ENCODE measurements around the gene CNST.

Gene CNST

DNA sequence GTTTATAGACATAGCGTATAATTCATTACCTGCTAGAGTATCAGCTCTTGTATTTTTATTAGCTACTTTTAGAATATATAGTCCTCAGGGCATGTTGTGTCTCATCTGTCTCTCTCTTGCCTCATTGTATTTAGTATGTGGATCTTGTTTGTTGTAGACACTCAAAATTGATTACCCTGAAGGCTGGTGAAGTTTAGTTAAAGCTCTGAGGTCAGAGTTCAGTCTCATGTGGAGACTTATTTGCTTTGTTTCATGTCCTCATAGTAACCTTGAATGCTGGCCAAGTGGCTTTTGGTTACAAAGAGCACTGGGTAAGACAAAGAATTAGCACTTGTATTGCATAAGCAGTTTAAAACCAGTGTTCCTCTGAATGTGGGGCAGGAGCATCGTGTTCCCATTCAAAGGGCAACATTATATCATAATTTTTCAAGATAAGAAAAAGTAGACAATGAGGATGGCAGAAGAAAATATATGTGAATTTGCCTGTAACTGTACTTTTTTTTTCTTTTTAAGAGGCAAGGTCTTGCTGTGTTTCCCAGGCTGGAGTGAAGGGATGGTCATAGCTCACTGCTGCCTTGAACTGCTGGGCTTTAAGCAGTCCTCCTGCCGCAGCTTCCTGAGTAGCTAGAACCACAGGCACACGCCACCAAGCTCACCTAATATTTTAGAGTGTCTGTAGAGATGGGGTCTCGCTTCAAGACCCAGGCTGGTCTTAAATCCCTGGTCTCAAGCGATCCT lies 17.4 kb downstream of the CNST start:
- Histone ChIP-seq H2AFZ (ENCODE audit: low read depth, low read length, severe bottlenecking) (no peak overlapping the region), H3K27ac (ENCODE audit: low read depth, low read length) (no peak overlapping the region), H3K79me2 (ENCODE audit: insufficient read depth, low read length) (peaks cover 84% of the 10 kb centered on the region), H4K20me1 (ENCODE audit: low read depth, low read length) (peaks cover 3% of the 10 kb centered on the region; the same call in 1 of the 2 replicates), H3K4me2 (ENCODE audit: low read depth, low read length, poor library complexity, severe bottlenecking) (no peak overlapping the region), H3K27me3 (ENCODE audit: low read length) (no peaks in the 10 kb centered on the region), H3K9me3 (ENCODE audit: insufficient read depth, low read length) (no peaks in the 10 kb centered on the region), H3K9ac (ENCODE audit: low read length) (no peak overlapping the region), H3F3A (ENCODE audit: insufficient read depth) (peaks cover 8% of the 10 kb centered on the region; the same call in 1 of the 2 replicates), H3K36me3 (ENCODE audit: low read length) (0 out of 2 replicates have a peak, but pooled peaks cover 3% of the 10 kb centered on the region), H3K9me2 (replicated peaks; ENCODE audit: insufficient read depth, low read length) (no peaks in the 10 kb centered on the region), H3K4me3 (ENCODE audit: insufficient read depth, low read length, poor library complexity, severe bottlenecking) (no peak overlapping the region)
- TF ChIP-seq, protein P1, sequence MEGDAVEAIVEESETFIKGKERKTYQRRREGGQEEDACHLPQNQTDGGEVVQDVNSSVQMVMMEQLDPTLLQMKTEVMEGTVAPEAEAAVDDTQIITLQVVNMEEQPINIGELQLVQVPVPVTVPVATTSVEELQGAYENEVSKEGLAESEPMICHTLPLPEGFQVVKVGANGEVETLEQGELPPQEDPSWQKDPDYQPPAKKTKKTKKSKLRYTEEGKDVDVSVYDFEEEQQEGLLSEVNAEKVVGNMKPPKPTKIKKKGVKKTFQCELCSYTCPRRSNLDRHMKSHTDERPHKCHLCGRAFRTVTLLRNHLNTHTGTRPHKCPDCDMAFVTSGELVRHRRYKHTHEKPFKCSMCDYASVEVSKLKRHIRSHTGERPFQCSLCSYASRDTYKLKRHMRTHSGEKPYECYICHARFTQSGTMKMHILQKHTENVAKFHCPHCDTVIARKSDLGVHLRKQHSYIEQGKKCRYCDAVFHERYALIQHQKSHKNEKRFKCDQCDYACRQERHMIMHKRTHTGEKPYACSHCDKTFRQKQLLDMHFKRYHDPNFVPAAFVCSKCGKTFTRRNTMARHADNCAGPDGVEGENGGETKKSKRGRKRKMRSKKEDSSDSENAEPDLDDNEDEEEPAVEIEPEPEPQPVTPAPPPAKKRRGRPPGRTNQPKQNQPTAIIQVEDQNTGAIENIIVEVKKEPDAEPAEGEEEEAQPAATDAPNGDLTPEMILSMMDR (IDR thresholded peaks at IDR 0.05; ENCODE audit: insufficient read depth, low read length, poor library complexity, severe bottlenecking): no peak
- no peak for TF ChIP-seq EZH2phosphoT487 (conservative IDR thresholded peaks at IDR 0.05; ENCODE audit: low read length)

- no peak overlapping the region for H3K27ac ChIP-seq (ENCODE audit: low read depth, low read length)
- no peak overlapping the region for H3K4me3 ChIP-seq (ENCODE audit: insufficient read depth, low read length, poor library complexity, severe bottlenecking)
- H3K36me3 ChIP-seq (ENCODE audit: low read length): 0 out of 2 replicates have a peak, but pooled peaks cover 3% of the 10 kb centered on the region
- no peaks in the 10 kb centered on the region for H3K9me2 ChIP-seq (replicated peaks; ENCODE audit: insufficient read depth, low read length)
- H2AFZ ChIP-seq (ENCODE audit: low read depth, low read length, severe bottlenecking): no peak overlapping the region
- H3K9me3 ChIP-seq (ENCODE audit: insufficient read depth, low read length): no peaks in the 10 kb centered on the region
- H3K27me3 ChIP-seq (ENCODE audit: low read length): no peaks in the 10 kb centered on the region
- no peak overlapping the region for H3K4me2 ChIP-seq (ENCODE audit: low read depth, low read length, poor library complexity, severe bottlenecking)
- H3K79me2 ChIP-seq (ENCODE audit: insufficient read depth, low read length): peaks cover 73% of the 10 kb centered on the region
- no peak for TF ChIP-seq EZH2phosphoT487 (conservative IDR thresholded peaks at IDR 0.05; ENCODE audit: low read length)
- TF ChIP-seq, protein P1 (IDR thresholded peaks at IDR 0.05; ENCODE audit: insufficient read depth, low read length, poor library complexity, severe bottlenecking): no peak
- no peak overlapping the region for H3K9ac ChIP-seq (ENCODE audit: low read length)
- no peaks in the 10 kb centered on the region for H4K20me1 ChIP-seq (ENCODE audit: low read depth, low read length)
- no peaks in the 10 kb centered on the region; the same call in 1 of the 2 replicates for H3F3A ChIP-seq (ENCODE audit: insufficient read depth)
Observed at GRCh38 chr1:246587032-246587431, 20.8 kb downstream of the CNST start.

DNA sequence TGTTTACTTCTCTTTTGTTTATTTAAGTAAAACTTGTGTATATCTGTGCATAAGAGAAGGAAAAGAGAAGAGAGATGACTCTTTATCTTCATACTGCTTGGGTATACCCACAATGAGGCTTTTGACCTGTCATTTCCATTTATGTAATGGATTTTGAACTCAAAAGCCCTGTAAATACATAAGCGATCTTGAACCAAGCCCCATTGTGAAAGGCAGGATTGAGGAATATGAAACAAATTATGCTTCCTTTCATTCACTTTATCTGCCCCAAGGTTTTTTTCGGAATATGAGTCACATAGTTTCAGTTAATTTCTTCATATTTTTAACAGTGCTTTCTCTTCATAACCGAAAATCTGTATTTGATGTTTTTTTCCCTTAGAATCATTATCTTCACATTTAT lies 21.4 kb downstream of the CNST start:
- no peak overlapping the region for H2AFZ ChIP-seq (ENCODE audit: low read depth, low read length, severe bottlenecking)
- no peaks in the 10 kb centered on the region for H3K9me2 ChIP-seq (replicated peaks; ENCODE audit: insufficient read depth, low read length)
- H3K9ac ChIP-seq (ENCODE audit: low read length): no peak overlapping the region
- H3F3A ChIP-seq (ENCODE audit: insufficient read depth): no peaks in the 10 kb centered on the region; the same call in 1 of the 2 replicates
- no peak overlapping the region for H3K4me2 ChIP-seq (ENCODE audit: low read depth, low read length, poor library complexity, severe bottlenecking)
- H3K4me3 ChIP-seq (ENCODE audit: insufficient read depth, low read length, poor library complexity, severe bottlenecking): no peak overlapping the region
- H3K27ac ChIP-seq (ENCODE audit: low read depth, low read length): no peak overlapping the region
- TF ChIP-seq, protein P1 (IDR thresholded peaks at IDR 0.05; ENCODE audit: insufficient read depth, low read length, poor library complexity, severe bottlenecking): no peak
- no peak for TF ChIP-seq EZH2phosphoT487 (conservative IDR thresholded peaks at IDR 0.05; ENCODE audit: low read length)
- H3K79me2 ChIP-seq (ENCODE audit: insufficient read depth, low read length): peaks cover 70% of the 10 kb centered on the region
- no peaks in the 10 kb centered on the region for H4K20me1 ChIP-seq (ENCODE audit: low read depth, low read length)
- 0 out of 2 replicates have a peak, but pooled peaks cover 3% of the 10 kb centered on the region for H3K36me3 ChIP-seq (ENCODE audit: low read length)
- no peaks in the 10 kb centered on the region for H3K9me3 ChIP-seq (ENCODE audit: insufficient read depth, low read length)
- no peaks in the 10 kb centered on the region for H3K27me3 ChIP-seq (ENCODE audit: low read length)

Data from SU-DHL-6 (cell line).